Breast epithelium (tissue), 3 donors: Measurements from ENCODE around the gene SIRT7.

ENCODE experiments used
- POLR2A ChIP-seq: fragments of 450-650 bp; IDR thresholded peaks from one replicate; pipeline ENCODE4 v1.6.1; 2016; ENCODE audit warnings: antibody characterized with exemption, mild to moderate bottlenecking, moderate library complexity
- POLR2AphosphoS5 ChIP-seq, 3 donors: sonication (generic); formaldehyde crosslinking; IDR thresholded peaks; one replicate each; pipeline ENCODE4 v1.6.1; 2017; ENCODE audit warnings: antibody characterized with exemption in 3 of 3
- TF ChIP-seq, protein P1 (sequence below), 3 donors: fragments of 450-650 bp; IDR thresholded peaks; one replicate each; pipeline ENCODE4 v1.5.1; 2016 to 2017; ENCODE audit warnings: antibody characterized with exemption in 3 of 3, mild to moderate bottlenecking in 3 of 3, moderate library complexity in 3 of 3

- TF ChIP-seq POLR2A (no peak), POLR2AphosphoS5 (IDR thresholded peaks at IDR 0.05) (no peak)
- TF ChIP-seq, protein P1, sequence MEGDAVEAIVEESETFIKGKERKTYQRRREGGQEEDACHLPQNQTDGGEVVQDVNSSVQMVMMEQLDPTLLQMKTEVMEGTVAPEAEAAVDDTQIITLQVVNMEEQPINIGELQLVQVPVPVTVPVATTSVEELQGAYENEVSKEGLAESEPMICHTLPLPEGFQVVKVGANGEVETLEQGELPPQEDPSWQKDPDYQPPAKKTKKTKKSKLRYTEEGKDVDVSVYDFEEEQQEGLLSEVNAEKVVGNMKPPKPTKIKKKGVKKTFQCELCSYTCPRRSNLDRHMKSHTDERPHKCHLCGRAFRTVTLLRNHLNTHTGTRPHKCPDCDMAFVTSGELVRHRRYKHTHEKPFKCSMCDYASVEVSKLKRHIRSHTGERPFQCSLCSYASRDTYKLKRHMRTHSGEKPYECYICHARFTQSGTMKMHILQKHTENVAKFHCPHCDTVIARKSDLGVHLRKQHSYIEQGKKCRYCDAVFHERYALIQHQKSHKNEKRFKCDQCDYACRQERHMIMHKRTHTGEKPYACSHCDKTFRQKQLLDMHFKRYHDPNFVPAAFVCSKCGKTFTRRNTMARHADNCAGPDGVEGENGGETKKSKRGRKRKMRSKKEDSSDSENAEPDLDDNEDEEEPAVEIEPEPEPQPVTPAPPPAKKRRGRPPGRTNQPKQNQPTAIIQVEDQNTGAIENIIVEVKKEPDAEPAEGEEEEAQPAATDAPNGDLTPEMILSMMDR (IDR thresholded peaks at IDR 0.05), result no peak
Observed at GRCh38 chr17:81922566-81923301, 4.8 kb upstream of the SIRT7 start.
